Measurements from ENCODE around the gene FRMD4A.

Gene FRMD4A

GRCh38 chr10:14293526-14293925 is 37.2 kb downstream of the FRMD4A start:
- H3K27ac ChIP-seq (ENCODE audit: low read depth, low read length), result no peak overlapping the region
- H3K9me3 ChIP-seq (ENCODE audit: control insufficient read depth, insufficient read depth, low read length), result peaks cover 7% of the 10 kb centered on the region; the same call in 1 of the 2 replicates
- no peak overlapping the region for H3K4me2 ChIP-seq (ENCODE audit: low read length)
- no peaks in the 10 kb centered on the region for H3K4me1 ChIP-seq (ENCODE audit: control insufficient read depth, low read length)
- no peak for TF ChIP-seq EZH2phosphoT487 (IDR thresholded peaks at IDR 0.05; ENCODE audit: borderline replicate concordance, low read length)
- TF ChIP-seq, protein P1, sequence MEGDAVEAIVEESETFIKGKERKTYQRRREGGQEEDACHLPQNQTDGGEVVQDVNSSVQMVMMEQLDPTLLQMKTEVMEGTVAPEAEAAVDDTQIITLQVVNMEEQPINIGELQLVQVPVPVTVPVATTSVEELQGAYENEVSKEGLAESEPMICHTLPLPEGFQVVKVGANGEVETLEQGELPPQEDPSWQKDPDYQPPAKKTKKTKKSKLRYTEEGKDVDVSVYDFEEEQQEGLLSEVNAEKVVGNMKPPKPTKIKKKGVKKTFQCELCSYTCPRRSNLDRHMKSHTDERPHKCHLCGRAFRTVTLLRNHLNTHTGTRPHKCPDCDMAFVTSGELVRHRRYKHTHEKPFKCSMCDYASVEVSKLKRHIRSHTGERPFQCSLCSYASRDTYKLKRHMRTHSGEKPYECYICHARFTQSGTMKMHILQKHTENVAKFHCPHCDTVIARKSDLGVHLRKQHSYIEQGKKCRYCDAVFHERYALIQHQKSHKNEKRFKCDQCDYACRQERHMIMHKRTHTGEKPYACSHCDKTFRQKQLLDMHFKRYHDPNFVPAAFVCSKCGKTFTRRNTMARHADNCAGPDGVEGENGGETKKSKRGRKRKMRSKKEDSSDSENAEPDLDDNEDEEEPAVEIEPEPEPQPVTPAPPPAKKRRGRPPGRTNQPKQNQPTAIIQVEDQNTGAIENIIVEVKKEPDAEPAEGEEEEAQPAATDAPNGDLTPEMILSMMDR (IDR thresholded peaks at IDR 0.05; ENCODE audit: low read depth, low read length, poor library complexity, severe bottlenecking), result no peak
- no peak overlapping the region for H3K4me3 ChIP-seq (ENCODE audit: low read length)
- no peaks in the 10 kb centered on the region for H3K36me3 ChIP-seq (ENCODE audit: control insufficient read depth, low read length)
- H3K79me2 ChIP-seq (ENCODE audit: control insufficient read depth, low read length), result no peaks in the 10 kb centered on the region
- H3F3A ChIP-seq (ENCODE audit: control insufficient read depth, insufficient read depth), result no peaks in the 10 kb centered on the region
- no peaks in the 10 kb centered on the region for H3K9me2 ChIP-seq (replicated peaks; ENCODE audit: control insufficient read depth, low read length)
- peaks cover 3% of the 10 kb centered on the region for H3K27me3 ChIP-seq (ENCODE audit: control insufficient read depth, low read length)
- H4K20me1 ChIP-seq (ENCODE audit: control insufficient read depth, insufficient read depth, low read depth, low read length), result no peaks in the 10 kb centered on the region

- no peak overlapping the region for H3K27ac ChIP-seq (ENCODE audit: low read depth, low read length)
- H3F3A ChIP-seq (ENCODE audit: control insufficient read depth, insufficient read depth), result no peaks in the 10 kb centered on the region
- H3K4me2 ChIP-seq (ENCODE audit: low read length), result no peak overlapping the region
- H3K9me2 ChIP-seq (replicated peaks; ENCODE audit: control insufficient read depth, low read length), result no peaks in the 10 kb centered on the region
- H3K4me1 ChIP-seq (ENCODE audit: control insufficient read depth, low read length), result no peaks in the 10 kb centered on the region
- no peaks in the 10 kb centered on the region for H4K20me1 ChIP-seq (ENCODE audit: control insufficient read depth, insufficient read depth, low read depth, low read length)
- H3K27me3 ChIP-seq (ENCODE audit: control insufficient read depth, low read length), result no peaks in the 10 kb centered on the region; the same call in 1 of the 2 replicates
- no peaks in the 10 kb centered on the region for H3K79me2 ChIP-seq (ENCODE audit: control insufficient read depth, low read length)
- no peak for TF ChIP-seq EZH2phosphoT487 (IDR thresholded peaks at IDR 0.05; ENCODE audit: borderline replicate concordance, low read length)
- TF ChIP-seq, protein P1 (IDR thresholded peaks at IDR 0.05; ENCODE audit: low read depth, low read length, poor library complexity, severe bottlenecking), result no peak
- no peak overlapping the region for H3K4me3 ChIP-seq (ENCODE audit: low read length)
- H3K9me3 ChIP-seq (ENCODE audit: control insufficient read depth, insufficient read depth, low read length), result peaks cover 7% of the 10 kb centered on the region; the same call in 1 of the 2 replicates
- H3K36me3 ChIP-seq (ENCODE audit: control insufficient read depth, low read length), result no peaks in the 10 kb centered on the region
These were observed 39.4 kb downstream of the FRMD4A start for GRCh38 chr10:14291296-14291695.

GRCh38 chr10:14285941-14286560 is 44.7 kb downstream of the FRMD4A start:
- H3K36me3 ChIP-seq (ENCODE audit: control insufficient read depth, low read length), result no peaks in the 10 kb centered on the region
- H3K9me2 ChIP-seq (replicated peaks; ENCODE audit: control insufficient read depth, low read length), result no peaks in the 10 kb centered on the region
- H3K4me2 ChIP-seq (ENCODE audit: low read length), result no peak overlapping the region
- no peak overlapping the region for H3K4me3 ChIP-seq (ENCODE audit: low read length)
- no peaks in the 10 kb centered on the region for H4K20me1 ChIP-seq (ENCODE audit: control insufficient read depth, insufficient read depth, low read depth, low read length)
- TF ChIP-seq, protein P1 (IDR thresholded peaks at IDR 0.05; ENCODE audit: low read depth, low read length, poor library complexity, severe bottlenecking), result no peak
- no peak for TF ChIP-seq EZH2phosphoT487 (IDR thresholded peaks at IDR 0.05; ENCODE audit: borderline replicate concordance, low read length)
- H3K4me1 ChIP-seq (ENCODE audit: control insufficient read depth, low read length), result no peaks in the 10 kb centered on the region
- H3K27ac ChIP-seq (ENCODE audit: low read depth, low read length), result no peak overlapping the region
- no peaks in the 10 kb centered on the region for H3K79me2 ChIP-seq (ENCODE audit: control insufficient read depth, low read length)
- H3K27me3 ChIP-seq (ENCODE audit: control insufficient read depth, low read length), result no peaks in the 10 kb centered on the region
- 0 out of 2 replicates have a peak, but pooled peaks cover 4% of the 10 kb centered on the region for H3K9me3 ChIP-seq (ENCODE audit: control insufficient read depth, insufficient read depth, low read length)
- no peaks in the 10 kb centered on the region for H3F3A ChIP-seq (ENCODE audit: control insufficient read depth, insufficient read depth)
